Measurements from ENCODE around the gene DYNLL2. TPM values are rescaled to one million over a fixed set of nuclear protein-coding genes. Genes with fewer than 3 reads are reported as not detected.

DYNLL2 gene
- polyA plus RNA-seq, 1 of the 3 experiments (the other 2 are of a cell fraction) = 27.0 TPM

- H3K9ac ChIP-seq = no peak overlapping the region
- no peak for DNase-seq
- H3K27ac ChIP-seq (ENCODE audit: low read depth in 2 of 2, low read length in 1 of 2) = no peak overlapping the region
- no peaks in the 10 kb centered on the region for H3K9me3 ChIP-seq
- 68% methylated on average over 1 of the region's 1 CpG for WGBS (ENCODE audit: low lambda C conversion rate)
- no peaks in the 10 kb centered on the region for H3K36me3 ChIP-seq (replicated peaks in 1 of 2; ENCODE audit: control insufficient read depth in 1 of 2, insufficient read depth in 2 of 2, low read length in 1 of 2)
- no peak overlapping the region for H3K4me3 ChIP-seq (ENCODE audit: low read depth in 2 of 2, low read length in 1 of 2)
- peaks cover 0 to 8% of the 10 kb centered on the region in 2 experiments; a peak in 1 of 4 replicates for H3K4me1 ChIP-seq (ENCODE audit: control insufficient read depth in 1 of 2, insufficient read depth in 2 of 2, low read depth in 1 of 2, low read length in 1 of 2)
- TF ChIP-seq FOXM1 (IDR thresholded peaks at IDR 0.05; ENCODE audit: low read depth) (no peak), ELF1 (IDR thresholded peaks at IDR 0.05) (no peak), USF2 (IDR thresholded peaks at IDR 0.05; ENCODE audit: borderline replicate concordance, low read depth, low read length) (no peak), USF1 (IDR thresholded peaks at IDR 0.05; ENCODE audit: borderline replicate concordance, low read depth) (no peak), POLR2AphosphoS5 (IDR thresholded peaks at IDR 0.05; ENCODE audit: low read depth, low read length) (no peak), PBX3 (IDR thresholded peaks at IDR 0.05) (no peak), GATA2 (CRISPR knock-in tag; IDR thresholded peaks at IDR 0.05) (no peak), IRF3 (IDR thresholded peaks at IDR 0.05; ENCODE audit: low read depth, low read length) (no peak), CTCF (IDR thresholded peaks at IDR 0.05) (no peak), REST (IDR thresholded peaks at IDR 0.05; ENCODE audit: low read depth, low read length) (no peak), JUND (IDR thresholded peaks at IDR 0.05) (no peak), TCF12 (IDR thresholded peaks at IDR 0.05) (no peak), SMC3 (IDR thresholded peaks at IDR 0.05; ENCODE audit: low read depth, low read length) (no peak), CHD2 (IDR thresholded peaks at IDR 0.05; ENCODE audit: low read length, partially characterized antibody) (no peak), TAF1 (IDR thresholded peaks at IDR 0.05; ENCODE audit: borderline replicate concordance, low read depth, low read length) (no peak), NRF1 (IDR thresholded peaks at IDR 0.05; ENCODE audit: low read depth, low read length) (no peak), RXRA (IDR thresholded peaks at IDR 0.05; ENCODE audit: borderline replicate concordance, low read depth) (no peak), GABPA (IDR thresholded peaks at IDR 0.05; ENCODE audit: low read depth) (no peak), YY1 (IDR thresholded peaks at IDR 0.05; ENCODE audit: low read depth) (no peak), FOSL2 (IDR thresholded peaks at IDR 0.05; ENCODE audit: borderline replicate concordance, low read depth) (no peak)
- CTCF ChIA-PET = interaction anchor here (0.6 to 3.6 kb wide), 7 partner anchors 9 to 1514 kb away, joined by 3 to 15 read pairs (median 4); partner anchors contain the start of genes DHX40 and SRSF1
- H3K27me3 ChIP-seq (ENCODE audit: insufficient read depth) = peaks cover 9% of the 10 kb centered on the region; the same call in 1 of the 2 replicates
- H3F3A ChIP-seq (replicated peaks; ENCODE audit: insufficient read depth) = no peaks in the 10 kb centered on the region
- no peaks in the 10 kb centered on the region for H3K9me2 ChIP-seq
- H3K79me2 ChIP-seq (ENCODE audit: insufficient read depth) = no peaks in the 10 kb centered on the region
- no peak overlapping the region for H3K4me2 ChIP-seq
- POLR2A ChIA-PET = no interaction called here
- H2AFZ ChIP-seq (ENCODE audit: low read depth) = no peak overlapping the region
- no peaks in the 10 kb centered on the region for H4K20me1 ChIP-seq (ENCODE audit: insufficient read depth)
These were observed 31.8 kb upstream of the DYNLL2 start for GRCh38 chr17:58051468-58051867.

Measured in SK-N-SH (cell line).